ENCODE measurements around the gene PLEK.

GRCh38 chr2:68416081-68416675 is 51.1 kb downstream of the PLEK start:
- TF ChIP-seq CTCF (IDR thresholded peaks at IDR 0.05) (no peak), POLR2AphosphoS5 (IDR thresholded peaks at IDR 0.05) (no peak), POLR2A (IDR thresholded peaks at IDR 0.05) (no peak)
